GM23338 (cell line): ENCODE results near the gene BTBD19.

Experiments
- CREB1 ChIP-seq: fragments of 250-450 bp; sonication (Bioruptor Pico); IDR thresholded peaks from 2 replicates; pipeline ENCODE4 v1.5.0; 2020; ENCODE audit warnings: low read depth, mild to moderate bottlenecking, moderate library complexity
- EZH2 ChIP-seq: fragments of 200-600 bp; sonication (generic); IDR thresholded peaks from one replicate; pipeline ENCODE4 v1.8.0; 2017; ENCODE audit warnings: antibody characterized with exemption, mild to moderate bottlenecking, low read depth; ENCODE audit not compliant: unreplicated experiment
- TF ChIP-seq, protein P1 (sequence below), 2 experiments: fragments of 200-600 bp in 1 of 2; sonication (generic) in 1 of 2; conservative IDR thresholded peaks; 2 replicates each; pipeline versions ENCODE4 v1.5.1 to v1.6.1; 2016 to 2017; ENCODE audit warnings: antibody characterized with exemption in 2 of 2, low read depth in 2 of 2, mild to moderate bottlenecking in 2 of 2, moderate library complexity in 1 of 2
- TF ChIP-seq, protein P2 (sequence below): IDR thresholded peaks from one replicate; pipeline ENCODE4 v1.6.1; 2018; ENCODE audit warnings: antibody characterized with exemption; ENCODE audit not compliant: unreplicated experiment

DNA sequence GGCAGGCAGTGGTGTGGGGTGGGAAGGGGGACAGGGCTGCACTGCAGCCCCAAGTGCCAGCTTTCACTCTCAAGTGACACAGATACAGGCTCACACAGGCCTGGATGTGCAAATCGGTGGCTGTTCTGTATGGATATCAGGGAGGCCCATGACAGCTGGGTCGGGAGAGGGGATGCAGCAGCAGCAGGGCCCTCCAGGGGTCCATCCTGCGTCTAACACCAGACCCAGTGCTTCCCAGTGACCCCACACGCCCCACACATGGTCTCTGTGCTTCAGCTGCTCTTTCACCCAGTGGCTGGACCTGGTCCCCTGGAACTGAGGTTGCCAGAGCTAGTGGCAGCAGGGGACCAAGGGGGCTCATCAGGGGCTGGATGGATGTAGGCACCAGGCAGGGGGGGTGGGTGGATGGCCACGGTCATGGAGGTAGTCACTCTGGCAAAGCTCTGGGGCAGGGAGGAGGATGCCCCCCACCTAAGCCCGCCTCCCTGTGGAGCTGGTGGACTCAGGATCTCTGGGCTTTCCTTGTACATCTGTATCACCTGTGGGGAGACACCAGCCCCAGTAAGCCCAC is 13.9 kb downstream of the BTBD19 start:
- TF ChIP-seq, protein P1, sequence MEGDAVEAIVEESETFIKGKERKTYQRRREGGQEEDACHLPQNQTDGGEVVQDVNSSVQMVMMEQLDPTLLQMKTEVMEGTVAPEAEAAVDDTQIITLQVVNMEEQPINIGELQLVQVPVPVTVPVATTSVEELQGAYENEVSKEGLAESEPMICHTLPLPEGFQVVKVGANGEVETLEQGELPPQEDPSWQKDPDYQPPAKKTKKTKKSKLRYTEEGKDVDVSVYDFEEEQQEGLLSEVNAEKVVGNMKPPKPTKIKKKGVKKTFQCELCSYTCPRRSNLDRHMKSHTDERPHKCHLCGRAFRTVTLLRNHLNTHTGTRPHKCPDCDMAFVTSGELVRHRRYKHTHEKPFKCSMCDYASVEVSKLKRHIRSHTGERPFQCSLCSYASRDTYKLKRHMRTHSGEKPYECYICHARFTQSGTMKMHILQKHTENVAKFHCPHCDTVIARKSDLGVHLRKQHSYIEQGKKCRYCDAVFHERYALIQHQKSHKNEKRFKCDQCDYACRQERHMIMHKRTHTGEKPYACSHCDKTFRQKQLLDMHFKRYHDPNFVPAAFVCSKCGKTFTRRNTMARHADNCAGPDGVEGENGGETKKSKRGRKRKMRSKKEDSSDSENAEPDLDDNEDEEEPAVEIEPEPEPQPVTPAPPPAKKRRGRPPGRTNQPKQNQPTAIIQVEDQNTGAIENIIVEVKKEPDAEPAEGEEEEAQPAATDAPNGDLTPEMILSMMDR (conservative IDR thresholded peaks at IDR 0.05; ENCODE audit: low read depth in 2 of 2) = no peak
- TF ChIP-seq, protein P2, sequence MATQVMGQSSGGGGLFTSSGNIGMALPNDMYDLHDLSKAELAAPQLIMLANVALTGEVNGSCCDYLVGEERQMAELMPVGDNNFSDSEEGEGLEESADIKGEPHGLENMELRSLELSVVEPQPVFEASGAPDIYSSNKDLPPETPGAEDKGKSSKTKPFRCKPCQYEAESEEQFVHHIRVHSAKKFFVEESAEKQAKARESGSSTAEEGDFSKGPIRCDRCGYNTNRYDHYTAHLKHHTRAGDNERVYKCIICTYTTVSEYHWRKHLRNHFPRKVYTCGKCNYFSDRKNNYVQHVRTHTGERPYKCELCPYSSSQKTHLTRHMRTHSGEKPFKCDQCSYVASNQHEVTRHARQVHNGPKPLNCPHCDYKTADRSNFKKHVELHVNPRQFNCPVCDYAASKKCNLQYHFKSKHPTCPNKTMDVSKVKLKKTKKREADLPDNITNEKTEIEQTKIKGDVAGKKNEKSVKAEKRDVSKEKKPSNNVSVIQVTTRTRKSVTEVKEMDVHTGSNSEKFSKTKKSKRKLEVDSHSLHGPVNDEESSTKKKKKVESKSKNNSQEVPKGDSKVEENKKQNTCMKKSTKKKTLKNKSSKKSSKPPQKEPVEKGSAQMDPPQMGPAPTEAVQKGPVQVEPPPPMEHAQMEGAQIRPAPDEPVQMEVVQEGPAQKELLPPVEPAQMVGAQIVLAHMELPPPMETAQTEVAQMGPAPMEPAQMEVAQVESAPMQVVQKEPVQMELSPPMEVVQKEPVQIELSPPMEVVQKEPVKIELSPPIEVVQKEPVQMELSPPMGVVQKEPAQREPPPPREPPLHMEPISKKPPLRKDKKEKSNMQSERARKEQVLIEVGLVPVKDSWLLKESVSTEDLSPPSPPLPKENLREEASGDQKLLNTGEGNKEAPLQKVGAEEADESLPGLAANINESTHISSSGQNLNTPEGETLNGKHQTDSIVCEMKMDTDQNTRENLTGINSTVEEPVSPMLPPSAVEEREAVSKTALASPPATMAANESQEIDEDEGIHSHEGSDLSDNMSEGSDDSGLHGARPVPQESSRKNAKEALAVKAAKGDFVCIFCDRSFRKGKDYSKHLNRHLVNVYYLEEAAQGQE = no peak
- TF ChIP-seq CREB1 (CRISPR knock-in tag) (no peak), EZH2 (no peak)
